Liver (tissue), 9 donors: ENCODE results near the gene ABCA4. TPM values are rescaled to one million over a fixed set of nuclear protein-coding genes. Genes with fewer than 3 reads are reported as not detected.

Experiments
- DNase-seq: peaks from one replicate; pipeline ENCODE4 v3.0.0-alpha.2; 2017; ENCODE audit warnings: low spot score
- H3K27ac ChIP-seq, 2 donors: one replicate each; pipeline ENCODE4 v1.7.0; 2013; ENCODE audit warnings: inconsistent platforms in 2 of 2, low read length in 2 of 2, control low read depth in 1 of 2, low read depth in 1 of 2, mild to moderate bottlenecking in 1 of 2
- H3K27me3 ChIP-seq, 4 donors: one replicate each; pipeline versions ENCODE4 v1.6.1 to v1.7.0; 2013; ENCODE audit warnings: low read length in 3 of 4, inconsistent platforms in 1 of 4, mild to moderate bottlenecking in 1 of 4, moderate library complexity in 1 of 4; ENCODE audit not compliant: control insufficient read depth in 4 of 4, insufficient read depth in 4 of 4
- H3K36me3 ChIP-seq, 4 donors: one replicate each; pipeline versions ENCODE4 v1.6.1 to v1.7.0; 2013; ENCODE audit warnings: low read length in 3 of 4, mild to moderate bottlenecking in 3 of 4, low read depth in 1 of 4, moderate library complexity in 1 of 4; ENCODE audit not compliant: control insufficient read depth in 4 of 4, insufficient read depth in 3 of 4
- H3K4me1 ChIP-seq, 4 donors: one replicate each; pipeline versions ENCODE4 v1.6.1 to v1.7.0; 2013; ENCODE audit warnings: low read length in 3 of 4, mild to moderate bottlenecking in 3 of 4, moderate library complexity in 1 of 4; ENCODE audit not compliant: control insufficient read depth in 4 of 4, insufficient read depth in 4 of 4
- H3K4me3 ChIP-seq, 3 donors: one replicate each; pipeline versions ENCODE4 v1.6.1 to v1.7.0; 2013; ENCODE audit warnings: low read length in 3 of 3, control low read depth in 1 of 3, low read depth in 1 of 3, mild to moderate bottlenecking in 1 of 3
- H3K9ac ChIP-seq, 2 donors: one replicate each; pipeline ENCODE4 v1.7.0; 2013; ENCODE audit warnings: low read length in 2 of 2, mild to moderate bottlenecking in 2 of 2, moderate library complexity in 2 of 2, control low read depth in 1 of 2, low read depth in 1 of 2
- H3K9me3 ChIP-seq, 4 donors: one replicate each; pipeline versions ENCODE4 v1.6.1 to v1.7.0; 2013; ENCODE audit warnings: low read length in 3 of 4; ENCODE audit not compliant: control insufficient read depth in 4 of 4
- ATF3 ChIP-seq: IDR thresholded peaks from 2 replicates; pipeline ENCODE4 v1.6.1; 2016; ENCODE audit warnings: antibody characterized with exemption
- CTCF ChIP-seq: fragments of 150-350 bp; IDR thresholded peaks from 2 replicates; pipeline ENCODE4 v1.5.1; 2017; ENCODE audit warnings: improper control_type of control experiment, low read depth, low read length; ENCODE audit not compliant: missing input control
- EGR1 ChIP-seq, 2 donors: IDR thresholded peaks; 2 replicates each; pipeline ENCODE4 v1.6.1; 2016 to 2018; ENCODE audit warnings: antibody characterized with exemption in 2 of 2, low read depth in 2 of 2
- FOXA1 ChIP-seq: IDR thresholded peaks from 2 replicates; pipeline ENCODE4 v1.6.1; 2016; ENCODE audit warnings: antibody characterized with exemption
- GABPA ChIP-seq, 2 donors: IDR thresholded peaks in 1 of 2; conservative IDR thresholded peaks in 1 of 2; 2 replicates each; pipeline ENCODE4 v1.6.1; 2016; ENCODE audit warnings: antibody characterized with exemption in 2 of 2, mild to moderate bottlenecking in 1 of 2, moderate library complexity in 1 of 2
- HNF4A ChIP-seq, 2 donors: conservative IDR thresholded peaks; 2 replicates each; pipeline ENCODE4 v1.6.1; 2016; ENCODE audit warnings: antibody characterized with exemption in 2 of 2, mild to moderate bottlenecking in 2 of 2
- JUND ChIP-seq, 2 donors: IDR thresholded peaks; 2 replicates each; pipeline ENCODE4 v1.6.1; 2016; ENCODE audit warnings: antibody characterized with exemption in 2 of 2
- MAX ChIP-seq: IDR thresholded peaks from 2 replicates; pipeline ENCODE4 v1.6.1; 2016; ENCODE audit warnings: antibody characterized with exemption
- NR2F2 ChIP-seq: IDR thresholded peaks from 2 replicates; pipeline ENCODE4 v1.6.1; 2016; ENCODE audit warnings: antibody characterized with exemption
- RAD21 ChIP-seq, 2 donors: IDR thresholded peaks; 2 replicates each; pipeline ENCODE4 v1.6.1; 2016; ENCODE audit warnings: antibody characterized with exemption in 2 of 2, mild to moderate bottlenecking in 2 of 2
- REST ChIP-seq: IDR thresholded peaks from 2 replicates; pipeline ENCODE4 v1.6.1; 2016; ENCODE audit warnings: antibody characterized with exemption, mild to moderate bottlenecking
- RXRA ChIP-seq, 2 donors: IDR thresholded peaks; 2 replicates each; pipeline ENCODE4 v1.6.1; 2017 to 2018; ENCODE audit warnings: antibody characterized with exemption in 2 of 2, mild to moderate bottlenecking in 1 of 2
- SP1 ChIP-seq: IDR thresholded peaks from 2 replicates; pipeline ENCODE4 v1.6.1; 2018; ENCODE audit warnings: antibody characterized with exemption, mild to moderate bottlenecking
- TAF1 ChIP-seq: conservative IDR thresholded peaks from 2 replicates; pipeline ENCODE4 v1.6.1; 2016; ENCODE audit warnings: antibody characterized with exemption, mild to moderate bottlenecking
- YY1 ChIP-seq: IDR thresholded peaks from 2 replicates; pipeline ENCODE4 v1.6.1; 2016; ENCODE audit warnings: antibody characterized with exemption, mild to moderate bottlenecking
- ZBTB33 ChIP-seq: IDR thresholded peaks from 2 replicates; pipeline ENCODE4 v1.6.1; 2016; ENCODE audit warnings: antibody characterized with exemption
- WGBS: extraction: QIAGEN DNeasy Blood & Tissue Kit; methylation state at CpG from one replicate; pipeline ENCODE4 v1.1.7; 2013; 5-methylcytosine and 5-hydroxymethylcytosine counted together
- polyA plus RNA-seq, 2 donors: library from polyadenylated mRNA; stranded (reverse) in 1 of 2; unstranded in 1 of 2; fragments of 200-250 nt in 1 of 2; fragments of >200 nt in 1 of 2; fragmentation: Nextera tagmentation in 1 of 2; extraction: Ambion mirVana in 1 of 2; gene quantifications; one replicate each; pipeline versions ENCODE4 v1.2.1 to v1.2.3, GENCODE V29; 2013 to 2015
- total RNA-seq, 2 donors: library from RNA; depleted of rRNA; stranded (reverse); fragments of >200 nt; gene quantifications; one replicate each; pipeline ENCODE4 v1.2.3, GENCODE V29; 2014
- donor health status: healthy.
- donor health status: healthy.
- donor health status: healthy.
- donor health status: healthy.
- donor health status: healthy.

ABCA4 gene
- total and polyA plus RNA-seq, 4 donors: 0.19 to 1.5 (median 0.38) TPM

GRCh38 chr1:93976711-93977597, 144.0 kb downstream of the ABCA4 start:
- H3K4me3 ChIP-seq: no peak overlapping the region
- no peaks in the 10 kb centered on the region for H3K36me3 ChIP-seq
- H3K27me3 ChIP-seq: no peaks in the 10 kb centered on the region
- H3K4me1 ChIP-seq: peaks cover 8 to 18% (median 16%) of the 10 kb centered on the region in 4 donors
- no peaks in the 10 kb centered on the region for H3K9me3 ChIP-seq
- no peak overlapping the region for H3K27ac ChIP-seq
- H3K9ac ChIP-seq: no peak overlapping the region
- TF ChIP-seq RAD21 (IDR thresholded peaks at IDR 0.05): no peak
- TF ChIP-seq HNF4A (conservative IDR thresholded peaks at IDR 0.05): peak in 1 of 2 donors; percentile 43
- DNase-seq: no peak

GRCh38 chr1:93976291-93976690, 144.7 kb downstream of the ABCA4 start:
- no peak overlapping the region for H3K4me3 ChIP-seq
- DNase-seq: no peak
- 75% methylated on average over 2 of the region's 2 CpGs for WGBS

More at GRCh38 chr1:93976291-93976690, 144.7 kb downstream of the ABCA4 start:
- Histone ChIP-seq H3K9me3 (no peaks in the 10 kb centered on the region), H3K27ac (no peak overlapping the region), H3K9ac (no peak overlapping the region), H3K4me1 (peaks cover 8 to 18% (median 16%) of the 10 kb centered on the region in 4 donors), H3K36me3 (no peaks in the 10 kb centered on the region), H3K27me3 (no peaks in the 10 kb centered on the region)
- no peak for TF ChIP-seq TAF1
- TF ChIP-seq RXRA (IDR thresholded peaks at IDR 0.05): no peak
- TF ChIP-seq CTCF: no peak
- no peak for TF ChIP-seq MAX
- no peak for TF ChIP-seq EGR1 (IDR thresholded peaks at IDR 0.05; ENCODE audit: low read depth in 2 of 2)
- TF ChIP-seq NR2F2: no peak
- TF ChIP-seq JUND (IDR thresholded peaks at IDR 0.05): no peak
- TF ChIP-seq YY1: no peak
- TF ChIP-seq GABPA (IDR thresholded peaks at IDR 0.05 in 1 of 2, conservative IDR thresholded peaks at IDR 0.05 in 1 of 2): no peak
- no peak for TF ChIP-seq FOXA1
- no peak for TF ChIP-seq ZBTB33
- no peak for TF ChIP-seq REST
- TF ChIP-seq SP1: no peak
- no peak for TF ChIP-seq ATF3
- TF ChIP-seq HNF4A (conservative IDR thresholded peaks at IDR 0.05): no peak
